GM21717 (cell line): ENCODE measurements around the gene HCFC2.
"Not testable (repeated sequence)": the region's sequence is repeated elsewhere in the genome, so short reads cannot be mapped to it uniquely, and the experiment has no call there.

Experiments
- ATAC-seq: cut with Tn5 transposase; IDR thresholded peaks from one replicate; pipeline ENCODE4 v1.9.1; 2021; ENCODE audit warnings: mild to moderate bottlenecking, moderate library complexity; ENCODE audit not compliant: unreplicated experiment

The HCFC2 gene

DNA sequence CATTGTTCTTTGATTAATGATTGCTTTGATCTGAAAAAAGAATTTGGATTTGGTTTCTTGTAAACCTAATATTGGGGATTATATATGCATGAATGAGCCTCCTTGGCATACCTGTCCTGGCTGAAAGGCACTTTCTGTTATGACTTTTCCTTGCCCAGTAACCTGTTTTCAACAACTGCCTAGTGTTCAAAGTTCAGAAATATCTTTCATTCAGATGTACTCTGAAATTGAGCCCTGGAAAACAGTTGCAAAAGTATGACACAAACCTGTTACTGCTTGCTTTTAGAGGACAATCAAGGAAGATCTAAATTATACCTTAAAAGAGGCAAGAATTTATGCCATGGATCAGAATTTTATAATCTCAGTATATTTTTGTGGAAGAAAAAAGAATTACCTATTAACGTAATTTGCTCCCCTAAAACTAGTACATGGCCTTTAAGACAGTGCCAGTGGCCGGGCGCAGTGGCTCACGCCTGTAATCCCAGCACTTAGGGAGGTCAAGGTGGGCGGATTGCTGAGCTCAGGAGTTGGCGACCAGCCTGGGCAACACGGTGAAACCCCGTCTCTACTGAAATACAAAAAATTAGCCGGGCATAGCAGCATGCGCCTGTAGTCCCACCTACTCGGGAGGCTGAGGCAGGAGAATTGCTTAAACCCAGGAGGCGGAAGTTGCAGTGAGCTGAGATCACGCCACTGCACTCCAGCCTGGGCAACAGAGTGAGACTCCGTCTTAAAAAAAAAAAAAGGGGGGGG lies 50.7 kb downstream of the HCFC2 start:
- not testable (repeated sequence) for ATAC-seq

DNA sequence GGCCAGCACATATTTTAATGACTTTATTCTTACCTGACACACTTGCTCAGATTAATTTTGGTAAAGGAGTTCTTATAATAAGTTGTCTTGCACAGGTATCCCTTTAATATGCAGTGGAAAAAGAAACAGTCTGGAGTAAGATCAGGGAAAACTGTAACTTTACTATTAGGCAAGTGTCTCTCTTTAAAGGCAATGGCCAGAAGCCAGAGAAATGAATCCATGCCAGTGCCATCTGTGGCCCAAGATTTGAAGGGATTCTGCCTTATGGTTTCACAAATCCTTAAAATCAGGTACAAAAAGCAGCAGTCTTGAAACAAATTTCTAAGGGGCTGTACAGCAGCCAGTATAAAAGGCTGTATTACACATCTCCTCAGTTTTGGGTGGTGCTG lies 51.2 kb downstream of the HCFC2 start:
- ATAC-seq, result no peak

DNA sequence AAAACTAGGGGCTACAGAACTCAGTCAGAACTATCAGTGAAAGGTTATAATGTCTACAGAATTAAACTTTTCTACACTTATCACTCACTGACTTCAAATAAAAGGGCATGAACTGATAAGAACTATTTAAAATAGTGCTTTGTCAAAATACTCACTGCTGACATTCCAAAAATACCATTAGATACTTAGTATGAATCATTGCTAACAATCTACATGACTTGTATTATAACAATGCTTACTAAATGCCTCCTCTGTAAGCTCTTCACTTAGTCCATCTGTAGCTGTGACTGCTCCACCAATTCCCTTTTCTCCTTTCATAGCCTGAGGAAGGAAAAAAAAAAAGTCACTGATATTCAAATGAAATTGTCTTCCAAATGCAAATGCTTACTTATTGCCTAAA lies 56.7 kb downstream of the HCFC2 start:
- no peak for ATAC-seq

DNA sequence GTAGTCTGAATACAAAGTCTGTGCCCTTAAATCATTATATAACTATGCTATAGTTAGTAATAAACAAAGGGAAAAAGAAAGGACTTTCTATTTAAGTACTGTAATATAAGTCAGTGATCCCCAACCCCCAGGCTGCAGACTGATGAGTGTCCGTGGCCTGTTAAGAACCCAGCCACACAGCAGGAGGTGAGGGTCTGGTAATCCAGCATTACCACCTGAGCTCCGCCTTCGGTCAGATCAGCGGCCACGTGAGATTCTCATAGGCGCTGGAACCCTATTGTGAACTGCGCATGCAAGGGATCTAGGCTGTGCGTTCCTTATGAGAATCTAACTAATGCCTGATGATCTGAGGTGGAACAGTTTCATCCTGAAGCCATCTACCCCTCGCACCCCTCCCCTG lies 58.0 kb downstream of the HCFC2 start:
- no peak for ATAC-seq

DNA sequence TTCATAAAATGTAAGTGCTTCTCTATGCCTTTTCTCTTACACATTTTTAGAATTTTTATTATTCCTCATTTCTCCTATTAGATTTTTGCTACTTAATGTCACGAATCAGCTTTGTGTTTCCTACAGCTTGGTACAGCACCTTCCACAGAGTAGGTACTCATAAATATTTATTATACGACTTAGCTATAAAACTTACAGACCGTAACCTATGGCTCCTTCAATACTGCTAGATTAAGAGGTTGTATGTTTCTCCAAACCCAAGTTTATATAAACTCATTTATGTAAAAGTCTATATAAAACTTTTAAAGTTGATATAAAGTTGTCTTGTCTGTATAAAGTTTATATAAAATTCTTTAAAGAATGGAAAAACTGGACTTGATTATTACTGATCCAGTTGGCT lies 62.2 kb downstream of the HCFC2 start:
- no peak for ATAC-seq

DNA sequence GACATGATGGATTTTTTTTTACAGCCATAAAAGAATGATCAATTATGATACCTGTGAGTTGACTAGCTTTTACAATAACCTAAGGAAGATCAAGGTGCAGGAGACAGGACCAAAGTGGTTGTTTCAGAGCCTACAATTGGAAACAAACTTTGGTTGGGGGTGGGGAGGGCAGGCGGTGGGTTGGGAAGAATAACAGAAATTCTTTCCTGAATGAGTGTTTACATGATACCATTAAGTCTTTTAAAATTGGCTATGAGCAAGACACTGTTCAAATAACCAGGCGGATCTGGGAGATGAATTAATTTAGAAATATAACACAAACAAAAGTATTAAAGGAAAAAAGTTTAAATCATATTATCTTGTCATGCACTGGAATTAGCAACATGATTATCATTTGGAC lies 66.4 kb downstream of the HCFC2 start:
- no peak for ATAC-seq

DNA sequence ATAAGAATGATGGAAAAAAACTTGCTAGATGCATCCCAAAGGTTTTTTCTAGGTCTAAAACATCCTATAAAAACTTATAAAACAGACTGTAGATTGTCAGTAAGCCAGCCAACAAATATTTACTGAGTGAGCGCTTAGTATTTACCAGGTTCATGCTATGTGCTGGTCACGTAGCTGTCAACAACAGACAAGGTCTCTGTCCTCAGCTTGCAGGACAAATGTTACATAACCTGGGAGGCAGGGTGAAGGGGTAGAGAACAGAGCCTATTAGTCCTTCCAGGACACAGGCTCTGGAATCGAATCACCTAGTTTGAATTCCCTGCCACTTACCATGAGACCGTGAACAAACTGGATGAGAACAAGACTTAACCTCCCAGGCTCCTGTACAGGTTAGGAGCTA lies 67.3 kb downstream of the HCFC2 start:
- ATAC-seq, result no peak

DNA sequence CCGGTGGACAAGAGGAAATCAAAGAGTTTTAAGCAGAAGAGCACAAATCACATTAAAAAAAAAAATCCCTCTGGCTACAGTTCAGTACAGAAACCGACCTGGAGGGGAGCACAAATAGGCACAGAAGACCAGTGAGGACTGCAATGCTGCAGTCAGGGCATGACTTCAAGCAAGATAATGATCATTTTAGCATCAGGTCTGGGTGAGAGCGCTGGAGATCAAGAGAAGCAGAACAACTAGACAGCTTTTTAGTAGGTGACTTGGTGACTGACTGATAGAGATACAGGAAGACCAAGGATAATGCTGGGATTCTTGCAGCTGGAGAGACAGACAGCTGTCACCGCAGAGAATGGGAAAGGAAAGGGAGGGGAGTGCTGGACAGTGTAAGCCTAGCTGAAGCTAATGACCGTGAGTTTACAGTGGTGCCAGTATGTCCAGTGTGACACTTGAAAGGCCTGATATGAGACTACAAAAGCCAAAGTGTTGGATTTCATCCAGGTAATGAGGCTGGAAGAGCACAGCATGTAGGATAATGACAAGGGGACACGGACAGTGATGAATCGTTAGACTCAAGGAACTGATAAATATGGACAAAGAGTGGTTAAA lies 68.1 kb downstream of the HCFC2 start:
- ATAC-seq, result no peak

DNA sequence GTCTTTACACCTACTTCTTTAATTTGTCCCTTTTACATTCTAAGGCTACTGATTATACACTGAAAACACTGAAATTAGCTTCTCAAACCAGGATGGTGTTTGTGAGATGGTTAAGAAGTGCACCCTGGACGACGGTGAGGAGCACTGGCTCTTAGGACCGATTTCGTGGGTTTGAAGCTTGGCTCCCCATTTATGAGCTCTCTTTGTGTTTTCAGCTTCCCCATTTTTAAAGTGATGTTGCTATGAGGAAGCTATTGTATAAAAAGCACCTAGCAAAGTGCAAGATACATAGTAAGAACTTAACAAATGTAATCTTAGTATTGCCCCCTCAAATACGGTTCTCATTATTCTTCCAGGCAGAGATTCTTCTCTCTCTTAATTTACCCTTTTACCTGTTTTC lies 69.0 kb downstream of the HCFC2 start:
- ATAC-seq, result no peak

DNA sequence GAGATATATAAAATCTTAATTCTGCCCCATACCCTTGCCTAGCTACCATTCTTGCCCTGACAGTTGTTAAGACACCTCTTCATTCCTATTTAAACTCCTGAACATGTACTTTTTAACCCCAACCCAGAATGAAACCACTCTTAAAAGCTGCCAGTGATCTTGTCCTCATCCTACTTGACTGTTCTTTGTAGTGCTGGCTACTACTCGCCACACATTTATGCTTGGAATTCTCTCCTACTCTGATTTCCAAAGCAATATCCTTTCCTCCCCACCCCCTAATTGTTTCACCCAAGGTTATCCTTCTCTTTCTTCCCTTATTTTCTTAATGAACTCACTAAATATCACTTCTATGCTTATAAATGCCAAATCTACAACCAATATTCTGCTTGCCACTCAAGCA lies 69.5 kb downstream of the HCFC2 start:
- no peak for ATAC-seq

DNA sequence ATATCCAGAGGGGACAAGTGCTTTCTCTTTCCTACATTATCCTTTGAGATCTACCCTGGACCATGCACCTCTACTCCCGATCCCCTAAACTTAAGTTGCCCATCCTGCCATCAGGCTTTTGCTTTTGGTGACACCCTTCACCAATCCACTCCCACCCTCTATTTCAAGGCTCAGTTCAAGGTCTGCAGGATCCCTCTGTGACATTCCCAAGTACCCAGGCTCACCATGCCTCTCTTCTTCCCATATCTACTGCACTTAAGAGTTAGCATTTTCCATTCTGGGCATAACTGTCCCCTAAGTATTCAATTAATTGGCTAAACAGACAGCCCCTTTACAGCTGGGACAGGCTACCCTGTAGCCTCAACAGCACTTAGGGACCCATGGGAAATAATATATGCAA lies 70.6 kb downstream of the HCFC2 start:
- no peak for ATAC-seq

DNA sequence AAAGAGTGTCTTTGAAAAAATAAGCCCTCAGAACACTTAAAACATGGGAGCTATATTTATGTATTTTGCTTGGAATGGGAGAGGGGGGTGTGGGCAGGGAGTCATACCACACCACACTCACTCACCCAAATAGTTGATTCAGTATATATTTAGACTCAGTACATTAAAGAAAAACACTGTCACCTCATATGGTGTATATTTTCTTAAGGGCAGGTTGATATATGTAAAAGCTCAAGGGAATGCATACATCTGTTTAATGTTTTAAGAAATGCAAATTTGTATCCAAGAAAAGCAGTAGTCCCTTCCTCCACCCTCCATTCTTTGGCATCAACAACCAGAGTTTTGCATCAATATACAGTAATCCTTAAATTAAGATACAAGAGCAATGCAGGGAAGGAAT lies 72.2 kb downstream of the HCFC2 start:
- no peak for ATAC-seq

DNA sequence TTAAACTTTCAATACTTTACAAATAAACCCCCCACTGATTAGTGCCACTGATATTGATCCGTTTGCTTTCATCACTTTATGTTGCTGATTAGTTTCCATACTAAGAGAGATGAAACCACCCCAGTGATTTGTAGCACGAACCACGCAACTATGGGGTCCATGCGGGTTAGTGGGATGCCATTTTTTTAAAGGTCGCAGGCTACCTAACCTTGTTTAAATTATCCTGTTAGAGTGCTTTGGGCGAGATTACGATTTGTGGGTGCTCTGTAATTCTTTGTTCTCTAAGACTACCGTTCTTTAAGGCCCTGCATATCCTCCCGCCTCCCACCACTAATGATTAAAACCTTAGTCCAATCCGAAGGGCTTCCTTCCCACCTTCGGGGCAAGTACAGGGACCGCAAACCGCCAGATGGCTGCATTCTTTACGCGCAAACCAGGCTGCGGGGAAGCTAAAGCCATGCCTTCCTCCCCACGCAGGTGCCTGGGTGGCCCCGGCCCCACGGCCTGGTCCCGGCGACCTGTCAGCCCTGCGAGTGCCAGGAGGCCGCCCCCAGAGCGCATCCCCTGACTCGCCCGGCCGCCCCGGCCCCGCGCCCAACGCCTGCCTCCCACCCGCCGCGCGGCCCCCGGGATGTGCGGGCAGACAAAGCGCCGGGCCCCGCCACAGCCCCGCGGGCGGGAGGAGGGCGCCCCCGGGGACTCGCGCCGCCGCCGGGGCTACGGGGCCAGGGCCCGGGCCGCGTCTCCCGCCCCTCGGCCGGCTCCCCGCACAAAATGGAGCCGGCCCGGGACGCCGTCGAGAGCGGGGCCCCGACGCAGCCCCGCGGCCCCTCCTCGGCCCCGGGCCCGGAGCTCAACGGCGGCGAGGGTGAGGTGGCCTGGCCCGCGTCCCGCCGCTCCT lies 72.9 kb downstream of the HCFC2 start:
- peak; percentile 39 for ATAC-seq

DNA sequence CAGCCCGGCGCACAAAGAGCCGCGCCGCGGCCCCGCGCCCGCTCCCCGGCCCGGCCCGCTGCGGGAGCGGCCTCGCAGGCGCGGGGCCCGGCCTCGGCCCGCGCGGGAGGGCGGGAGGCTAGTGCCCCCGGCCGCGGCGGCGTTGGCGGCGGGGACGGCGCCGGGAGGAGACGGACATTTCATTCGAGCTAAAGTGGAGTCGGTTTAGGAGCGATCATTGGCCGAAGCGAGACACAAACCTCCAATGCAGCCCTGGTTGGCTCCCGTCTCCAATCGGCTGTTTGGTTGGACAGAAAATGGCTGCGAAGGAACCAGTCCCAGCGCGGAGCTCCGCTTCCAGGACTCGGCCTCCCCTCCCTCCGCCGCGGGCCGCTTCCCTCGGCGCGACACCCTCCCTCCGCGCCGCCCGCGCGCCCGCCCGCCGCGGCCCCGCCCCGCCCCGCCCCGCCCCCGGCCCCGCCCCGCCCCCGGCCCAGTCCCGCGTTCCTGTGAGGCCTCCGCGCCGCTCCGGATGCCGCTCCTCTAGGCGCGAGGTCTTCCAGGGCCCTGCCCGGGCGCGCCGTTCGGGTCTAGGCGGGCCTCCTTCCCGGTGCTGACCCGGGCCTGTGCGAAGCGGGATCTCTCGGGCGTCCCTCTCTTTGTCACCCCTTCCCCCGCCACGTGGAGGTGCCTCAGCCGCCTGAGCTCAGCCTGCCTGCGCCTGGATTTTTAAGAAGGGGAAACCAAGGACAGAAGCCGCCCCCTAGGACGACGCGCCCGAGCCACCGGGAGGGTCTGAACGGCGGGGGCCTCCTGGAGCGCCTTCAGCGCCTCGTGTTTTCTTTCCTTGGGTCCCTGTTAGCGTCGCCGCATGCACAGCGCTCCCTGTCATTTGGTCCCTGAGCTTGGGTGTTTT lies 73.8 kb downstream of the HCFC2 start, which contains the start of gene NFYB:
TSS of gene NFYB (minus strand) at position 309 of the 895 bp plus-strand sequence. CDS start 2,757 bp downstream, outside the sequence.
- ATAC-seq, result peak; percentile 94

DNA sequence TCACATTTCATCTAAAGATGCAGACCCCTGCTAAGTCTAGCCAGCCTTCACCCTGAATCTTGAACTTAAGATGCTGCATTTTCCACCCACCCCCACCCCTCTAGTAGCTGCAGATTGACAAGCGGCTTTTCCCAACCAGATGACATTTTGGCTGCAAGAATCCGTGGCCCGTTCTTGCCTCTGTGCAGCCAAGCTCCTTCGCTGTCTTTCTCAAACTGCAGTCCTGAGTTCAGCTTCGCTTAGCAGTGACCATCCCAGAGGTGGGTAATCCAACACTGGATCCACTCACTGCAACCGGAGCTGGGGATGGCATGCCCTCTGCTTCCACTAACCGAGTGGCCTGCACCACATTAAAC lies 74.4 kb downstream of the HCFC2 start:
- no peak for ATAC-seq

DNA sequence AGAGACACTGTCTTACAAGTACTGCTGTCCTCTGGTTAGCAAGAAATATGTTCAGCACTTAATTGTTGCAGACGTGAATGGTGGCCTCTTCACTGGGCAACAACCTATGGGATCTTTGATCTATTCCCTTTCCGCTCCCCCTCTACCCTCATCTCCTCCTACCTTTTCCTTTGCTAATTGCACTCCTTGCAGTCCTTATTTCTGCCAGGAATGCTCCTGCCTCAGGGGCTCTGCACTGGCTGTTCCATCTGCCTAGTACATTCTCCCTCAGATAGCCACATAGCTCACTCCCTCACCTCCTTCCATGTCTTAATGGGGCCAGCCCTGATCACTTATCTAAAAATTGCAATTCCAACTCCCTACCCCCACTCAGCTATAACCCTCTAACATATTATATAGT lies 78.2 kb downstream of the HCFC2 start:
- ATAC-seq, result no peak

DNA sequence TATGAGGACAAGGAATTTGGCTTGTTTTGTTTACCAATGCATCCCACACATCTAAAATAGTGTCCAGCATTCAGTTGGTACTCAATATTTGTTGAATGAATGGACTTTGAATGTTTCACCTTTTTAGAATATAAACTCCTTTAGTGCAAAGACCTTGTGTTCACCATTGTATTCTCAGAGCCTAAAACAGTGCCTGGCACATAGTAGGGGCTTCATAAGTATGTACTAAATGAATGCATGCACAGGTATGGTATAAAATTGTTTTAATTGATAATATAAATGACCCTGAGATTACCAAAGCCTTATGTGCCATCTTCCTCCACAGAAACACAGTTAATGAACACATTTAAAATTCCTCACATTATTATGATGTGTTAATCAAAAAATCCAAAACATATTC lies 78.7 kb downstream of the HCFC2 start:
- no peak for ATAC-seq

DNA sequence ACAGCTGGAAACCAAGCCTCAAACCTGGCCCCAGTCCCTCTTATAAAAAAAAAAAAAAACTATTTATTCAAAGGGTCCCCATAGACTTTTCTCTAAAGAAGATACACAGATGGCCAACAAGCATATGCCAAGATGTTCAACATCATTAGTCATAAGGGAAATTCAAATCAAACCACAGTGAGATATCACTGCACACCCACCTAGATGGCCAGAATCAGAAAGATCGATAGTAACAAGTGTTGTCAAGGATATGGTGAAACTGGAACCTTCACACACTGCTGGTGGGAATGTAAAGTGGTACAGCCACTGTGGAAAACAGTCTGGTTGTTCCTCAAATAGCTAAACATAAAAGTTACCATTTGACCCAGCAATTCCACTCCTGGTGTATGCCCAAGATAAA lies 79.6 kb downstream of the HCFC2 start:
- ATAC-seq, result no peak

DNA sequence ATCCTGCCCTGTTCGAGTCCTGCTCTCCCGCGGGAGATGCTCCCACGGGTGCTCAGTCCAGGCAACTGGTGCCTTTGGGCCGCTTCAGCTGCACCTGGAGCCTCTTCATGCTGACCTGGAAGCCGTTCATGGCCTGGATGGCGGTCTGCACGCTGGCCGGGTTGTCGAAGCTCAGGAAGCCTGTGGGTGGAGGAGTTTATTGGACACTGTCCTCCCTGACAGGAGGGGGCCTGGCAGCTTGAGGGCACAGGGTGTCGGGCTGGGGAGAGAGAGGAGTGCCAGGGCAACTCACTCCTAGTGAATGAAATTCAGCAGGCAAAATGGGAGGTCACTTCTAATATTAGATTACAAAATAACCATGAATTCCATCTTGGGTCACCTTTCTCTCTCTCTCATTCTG lies 83.0 kb downstream of the HCFC2 start:
- ATAC-seq, result no peak

DNA sequence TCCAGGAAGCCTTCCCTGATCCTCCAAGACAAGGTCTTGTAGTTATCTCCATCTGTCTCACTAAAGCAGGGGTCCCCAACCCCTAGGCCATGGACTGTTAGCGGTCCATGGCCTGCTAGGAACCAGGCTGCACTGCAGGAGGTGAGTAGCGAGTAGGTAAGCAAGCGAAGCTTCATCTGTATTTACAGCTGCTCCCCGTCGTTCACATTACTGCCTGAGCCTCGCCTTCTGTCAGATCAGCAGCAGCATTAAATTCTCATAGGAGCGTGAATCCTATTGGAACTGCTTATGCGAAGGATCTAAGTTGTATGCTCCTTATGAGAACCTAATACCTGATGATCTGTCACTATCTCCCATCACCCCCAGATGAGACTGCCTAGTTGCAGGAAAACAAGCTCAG lies 86.1 kb downstream of the HCFC2 start:
- ATAC-seq, result no peak

DNA sequence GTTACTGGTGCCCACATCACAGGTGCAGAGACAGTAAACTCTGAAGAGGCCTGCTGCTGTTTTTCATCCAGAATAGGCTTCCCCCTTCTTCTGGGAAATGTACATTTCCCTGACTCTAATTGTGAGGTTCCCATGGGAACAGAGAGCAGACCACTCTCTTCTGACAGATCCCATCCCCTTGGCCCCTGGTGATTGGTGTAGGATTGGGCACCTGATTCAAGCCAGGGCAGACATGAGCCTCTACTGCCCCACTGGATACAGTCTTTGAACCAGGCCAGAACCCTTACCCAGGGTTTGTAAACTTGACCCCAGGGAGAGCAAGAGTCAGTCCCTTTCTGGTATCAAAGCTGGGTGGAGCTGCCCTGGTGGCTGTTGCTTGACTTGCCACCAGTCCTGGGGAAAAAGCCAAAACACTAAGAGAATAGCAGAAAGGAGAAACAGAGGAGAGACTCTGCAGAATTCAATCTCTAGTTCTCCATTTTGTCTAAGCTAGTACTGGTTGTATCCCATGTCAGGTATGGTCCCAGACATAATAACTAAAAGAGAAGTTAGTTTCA lies 88.4 kb downstream of the HCFC2 start:
- no peak for ATAC-seq
